WI38 (cell line): ENCODE data around the gene ZBTB21.

ENCODE experiments used
- H3K4me3 ChIP-seq: 2 replicates; pipeline ENCODE4 v1.5.1; 2011; ENCODE audit warnings: low read depth, mild to moderate bottlenecking, control low read depth, low read length
- CTCF ChIP-seq: IDR thresholded peaks from 2 replicates; pipeline ENCODE4 v1.5.1; 2012; ENCODE audit warnings: low read depth, mild to moderate bottlenecking, control low read depth, low read length

ZBTB21 gene

GRCh38 chr21:42055425-42055824, 45.3 kb upstream of the ZBTB21 start:
- TF ChIP-seq CTCF, result no peak
- no peak overlapping the region for H3K4me3 ChIP-seq

- H3K4me3 ChIP-seq, result no peak overlapping the region
- no peak for TF ChIP-seq CTCF
Measured at GRCh38 chr21:42051788-42052187, 41.6 kb upstream of the ZBTB21 start.

- TF ChIP-seq CTCF, result no peak
- no peak overlapping the region for H3K4me3 ChIP-seq
Measured at GRCh38 chr21:42049578-42050430, 39.6 kb upstream of the ZBTB21 start.

GRCh38 chr21:42048870-42049577, 38.9 kb upstream of the ZBTB21 start:
- no peak overlapping the region for H3K4me3 ChIP-seq
- TF ChIP-seq CTCF, result no peak

GRCh38 chr21:42047821-42048613, 37.9 kb upstream of the ZBTB21 start:
- H3K4me3 ChIP-seq, result no peak overlapping the region
- no peak for TF ChIP-seq CTCF

GRCh38 chr21:42044871-42045495, 34.8 kb upstream of the ZBTB21 start:
- no peak for TF ChIP-seq CTCF
- no peak overlapping the region for H3K4me3 ChIP-seq
